DLD1 (cell line): ENCODE measurements around the gene CERS5.

ENCODE experiments used
- in situ Hi-C: cut with HindIII; loops from 2 replicates; pipeline ENCODE4 v1.10.0; 2017; ENCODE audit warnings: low sequenced_read_pairs

CERS5 gene

GRCh38 chr12:50142993-50143392, 24.2 kb downstream of the CERS5 start:
- in situ Hi-C loops, result no loop called here

GRCh38 chr12:50132505-50133135, 34.5 kb downstream of the CERS5 start:
- in situ Hi-C loops, result no loop called here

GRCh38 chr12:50129290-50129689, 37.9 kb downstream of the CERS5 start:
- in situ Hi-C loops, result no loop called here

GRCh38 chr12:50127546-50127945, 39.6 kb downstream of the CERS5 start:
- in situ Hi-C loops, result no loop called here

- in situ Hi-C loops, result no loop called here
Observed at GRCh38 chr12:50123203-50123602, 44.0 kb downstream of the CERS5 start.

- in situ Hi-C loops, result no loop called here
Observed at GRCh38 chr12:50121641-50122040, 45.5 kb downstream of the CERS5 start.

- in situ Hi-C loops, result no loop called here
Observed at GRCh38 chr12:50120953-50121352, 46.2 kb downstream of the CERS5 start.

- in situ Hi-C loops, result no loop called here
Observed at GRCh38 chr12:50120521-50120920, 46.6 kb downstream of the CERS5 start.

- in situ Hi-C loops, result no loop called here
Observed at GRCh38 chr12:50119387-50119786, 47.8 kb downstream of the CERS5 start.

- in situ Hi-C loops, result no loop called here
Observed at GRCh38 chr12:50117057-50117622, 50.0 kb downstream of the CERS5 start.

GRCh38 chr12:50112456-50113218, 54.5 kb downstream of the CERS5 start:
- in situ Hi-C loops, result no loop called here

- in situ Hi-C loops, result no loop called here
Observed at GRCh38 chr12:50111693-50112455, 55.3 kb downstream of the CERS5 start, which contains the start of gene COX14. TSS of gene COX14 (plus strand) at chr12:50112236. CDS start at chr12:50120044, 7,808 bp downstream.

- in situ Hi-C loops, result no loop called here
Observed at GRCh38 chr12:50111395-50111692, 55.8 kb downstream of the CERS5 start.

- in situ Hi-C loops, result no loop called here
Observed at GRCh38 chr12:50110762-50111351, 56.3 kb downstream of the CERS5 start.

GRCh38 chr12:50110127-50110761, 56.9 kb downstream of the CERS5 start:
- in situ Hi-C loops, result no loop called here

- in situ Hi-C loops, result no loop called here
Observed at GRCh38 chr12:50109319-50109718, 57.9 kb downstream of the CERS5 start.

- in situ Hi-C loops, result no loop called here
Observed at GRCh38 chr12:50107416-50108268, 59.5 kb downstream of the CERS5 start.

GRCh38 chr12:50106907-50107306, 60.3 kb downstream of the CERS5 start:
- in situ Hi-C loops, result no loop called here

- in situ Hi-C loops, result no loop called here
Observed at GRCh38 chr12:50105913-50106450, 61.2 kb downstream of the CERS5 start.
